SK-N-SH (cell line): ENCODE results near the gene WDR82. TPM values are rescaled to one million over a fixed set of nuclear protein-coding genes. Genes with fewer than 3 reads are reported as not detected.

ENCODE experiments used
- CTCF ChIA-PET: fragments of 300-600, 350-600 bp; formaldehyde crosslinking; extraction: SDS; loops from one replicate; lab custom pipeline; 2021; lab: Yijun Ruan, JAX
- POLR2A ChIA-PET: fragments of 350-600 bp; sonication (Branson Sonifier 250); formaldehyde crosslinking; extraction: SDS; loops from one replicate; lab custom pipeline; 2020; ENCODE audit warnings: antibody characterized with exemption, inconsistent platforms; lab: Yijun Ruan, JAX
- DNase-seq: peaks from one replicate; pipeline ENCODE4 v3.0.0; 2012
- H2AFZ ChIP-seq: fragments of 200-600 bp; sonication (generic); 2 replicates; pipeline ENCODE4 v1.8.1; 2016; ENCODE audit warnings: antibody characterized with exemption, mild to moderate bottlenecking, low read depth
- H3F3A ChIP-seq: fragments of 200-600 bp; sonication (generic); replicated peaks from 2 replicates; pipeline ENCODE3; 2016; ENCODE audit warnings: antibody characterized with exemption, mild to moderate bottlenecking; ENCODE audit not compliant: insufficient read depth
- H3K27ac ChIP-seq, 2 experiments: fragments of 200-500 bp in 1 of 2; fragments of 200-600 bp in 1 of 2; sonication (Bioruptor generic) in 1 of 2; sonication (generic), shearing (Covaris generic) in 1 of 2; 2 replicates each; pipeline versions ENCODE4 v1.5.1 to v1.6.1; 2014 to 2016; ENCODE audit warnings: low read depth in 2 of 2, inconsistent platforms in 1 of 2, low read length in 1 of 2, mild to moderate bottlenecking in 1 of 2, mixed read lengths in 1 of 2
- H3K27me3 ChIP-seq: fragments of 200-600 bp; sonication (generic), shearing (Covaris generic); 2 replicates; pipeline ENCODE4 v1.6.1; 2016; ENCODE audit warnings: mixed run types; ENCODE audit not compliant: insufficient read depth
- H3K36me3 ChIP-seq, 2 experiments: fragments of 200-500 bp in 1 of 2; fragments of 200-600 bp in 1 of 2; sonication (Bioruptor generic) in 1 of 2; sonication (generic) in 1 of 2; replicated peaks in 1 of 2; 2 replicates each; pipeline versions ENCODE3 to v1.5.1; 2014 to 2016; ENCODE audit warnings: low read length in 1 of 2, mild to moderate bottlenecking in 1 of 2; ENCODE audit not compliant: insufficient read depth in 2 of 2, control insufficient read depth in 1 of 2
- H3K4me1 ChIP-seq, 2 experiments: fragments of 200-500 bp in 1 of 2; fragments of 200-600 bp in 1 of 2; sonication (Bioruptor generic) in 1 of 2; sonication (generic), shearing (Covaris generic) in 1 of 2; 2 replicates each; pipeline versions ENCODE4 v1.5.1 to v1.6.1; 2014 to 2016; ENCODE audit warnings: low read depth in 1 of 2, low read length in 1 of 2, mixed run types in 1 of 2; ENCODE audit not compliant: insufficient read depth in 2 of 2, control insufficient read depth in 1 of 2
- H3K4me2 ChIP-seq: fragments of 200-600 bp; sonication (generic), shearing (Covaris generic); 2 replicates; pipeline ENCODE4 v1.6.1; 2017; ENCODE audit warnings: mixed run types
- H3K4me3 ChIP-seq, 2 experiments: fragments of 200-500 bp in 1 of 2; fragments of 200-600 bp in 1 of 2; sonication (Bioruptor generic) in 1 of 2; sonication (generic), shearing (Covaris generic) in 1 of 2; 2 replicates each; pipeline versions ENCODE4 v1.5.1 to v1.8.1; 2014 to 2016; ENCODE audit warnings: low read depth in 2 of 2, inconsistent platforms in 1 of 2, low read length in 1 of 2, mild to moderate bottlenecking in 1 of 2, mixed read lengths in 1 of 2, moderate library complexity in 1 of 2
- H3K79me2 ChIP-seq: fragments of 200-600 bp; sonication (generic); 2 replicates; pipeline ENCODE4 v1.8.1; 2017; ENCODE audit warnings: mild to moderate bottlenecking; ENCODE audit not compliant: insufficient read depth
- H3K9ac ChIP-seq: fragments of 200-600 bp; sonication (generic); 2 replicates; pipeline ENCODE4 v1.6.1; 2017; ENCODE audit warnings: mixed run types
- H3K9me2 ChIP-seq: fragments of 200-600 bp; sonication (generic); 2 replicates; pipeline ENCODE4 v1.6.1; 2017; ENCODE audit warnings: mixed run types
- H3K9me3 ChIP-seq: fragments of 200-600 bp; sonication (generic); 2 replicates; pipeline ENCODE4 v1.6.1; 2017; ENCODE audit warnings: mixed run types, mild to moderate bottlenecking, moderate library complexity
- H4K20me1 ChIP-seq: fragments of 200-600 bp; sonication (generic); 2 replicates; pipeline ENCODE4 v1.6.1; 2017; ENCODE audit warnings: mild to moderate bottlenecking, mixed run types; ENCODE audit not compliant: insufficient read depth
- ELF1 ChIP-seq: IDR thresholded peaks from 2 replicates; pipeline ENCODE4 v1.4.0; 2012
- EP300 ChIP-seq, 2 experiments: IDR thresholded peaks; 2 replicates each; pipeline versions ENCODE4 v1.4.0 to v1.6.1; 2012; ENCODE audit warnings: borderline replicate concordance in 1 of 2, low read depth in 1 of 2, low read length in 1 of 2
- EZH2phosphoT487 ChIP-seq: fragments of 200-600 bp; sonication (generic); IDR thresholded peaks from 2 replicates; pipeline ENCODE4 v1.6.1; 2017; ENCODE audit warnings: low read depth, mixed run types, mild to moderate bottlenecking, antibody characterized with exemption, moderate library complexity, borderline replicate concordance
- FOXJ3 ChIP-seq: sonication (generic); formaldehyde crosslinking; IDR thresholded peaks from 2 replicates; pipeline ENCODE4 v1.5.1; 2020; ENCODE audit warnings: mild to moderate bottlenecking, missing genetic modification reagents
- FOXM1 ChIP-seq: IDR thresholded peaks from 2 replicates; pipeline ENCODE4 v1.4.0; 2012; ENCODE audit warnings: low read depth, mild to moderate bottlenecking
- JUND ChIP-seq: IDR thresholded peaks from 2 replicates; pipeline ENCODE4 v1.4.0; 2012
- MEF2A ChIP-seq: IDR thresholded peaks from 2 replicates; pipeline ENCODE4 v1.4.0; 2012; ENCODE audit warnings: low read depth, borderline replicate concordance
- MXI1 ChIP-seq: IDR thresholded peaks from 2 replicates; pipeline ENCODE4 v1.6.1; 2012; ENCODE audit warnings: mild to moderate bottlenecking, low read depth, low read length, improper control_type of control experiment
- NFIC ChIP-seq: IDR thresholded peaks from 2 replicates; pipeline ENCODE4 v1.4.0; 2012; ENCODE audit warnings: borderline replicate concordance
- NRF1 ChIP-seq: IDR thresholded peaks from 2 replicates; pipeline ENCODE4 v1.6.1; 2012; ENCODE audit warnings: low read depth, mild to moderate bottlenecking, low read length
- POLR2AphosphoS5 ChIP-seq: IDR thresholded peaks from 2 replicates; pipeline ENCODE4 v1.6.1; 2012; ENCODE audit warnings: low read depth, low read length
- RXRA ChIP-seq: IDR thresholded peaks from 2 replicates; pipeline ENCODE4 v1.4.0; 2012; ENCODE audit warnings: low read depth, mild to moderate bottlenecking, borderline replicate concordance
- SMC3 ChIP-seq: IDR thresholded peaks from 2 replicates; pipeline ENCODE4 v1.6.1; 2012; ENCODE audit warnings: low read depth, low read length, improper control_type of control experiment
- TAF1 ChIP-seq: IDR thresholded peaks from 2 replicates; pipeline ENCODE4 v1.6.1; 2012; ENCODE audit warnings: low read depth, mild to moderate bottlenecking, low read length, moderate library complexity, borderline replicate concordance
- TCF12 ChIP-seq: IDR thresholded peaks from 2 replicates; pipeline ENCODE4 v1.4.0; 2012
- TEAD4 ChIP-seq: IDR thresholded peaks from 2 replicates; pipeline ENCODE4 v1.4.0; 2012; ENCODE audit warnings: mild to moderate bottlenecking, borderline replicate concordance; ENCODE audit not compliant: insufficient read depth
- WGBS: methylation state at CpG from one replicate; pipeline ENCODE4 v1.1.6; 2017; ENCODE audit warnings: low lambda C conversion rate; 5-methylcytosine and 5-hydroxymethylcytosine counted together
- polyA plus RNA-seq, 3 experiments: library from polyadenylated mRNA; depleted of rRNA; stranded (reverse); fragments of >200 nt; gene quantifications; 2 replicates each; pipeline ENCODE4 v1.2.3, GENCODE V29; 2012
- TF ChIP-seq, protein P1 (sequence below): fragments of 150-350 bp; IDR thresholded peaks from 2 replicates; pipeline ENCODE4 v1.6.1; 2016; ENCODE audit warnings: mild to moderate bottlenecking, low read depth, low read length
- TF ChIP-seq, protein P2 (sequence below): fragments of 200-600 bp; sonication (generic); IDR thresholded peaks from 2 replicates; pipeline ENCODE4 v1.6.1; 2017; ENCODE audit warnings: antibody characterized with exemption, mild to moderate bottlenecking, moderate library complexity
- TF ChIP-seq, protein P3 (sequence below): IDR thresholded peaks from 2 replicates; pipeline ENCODE4; 2012

Gene WDR82
- polyA plus RNA-seq, 1 of the 3 experiments (the other 2 are of a cell fraction) = 41.2 TPM

DNA sequence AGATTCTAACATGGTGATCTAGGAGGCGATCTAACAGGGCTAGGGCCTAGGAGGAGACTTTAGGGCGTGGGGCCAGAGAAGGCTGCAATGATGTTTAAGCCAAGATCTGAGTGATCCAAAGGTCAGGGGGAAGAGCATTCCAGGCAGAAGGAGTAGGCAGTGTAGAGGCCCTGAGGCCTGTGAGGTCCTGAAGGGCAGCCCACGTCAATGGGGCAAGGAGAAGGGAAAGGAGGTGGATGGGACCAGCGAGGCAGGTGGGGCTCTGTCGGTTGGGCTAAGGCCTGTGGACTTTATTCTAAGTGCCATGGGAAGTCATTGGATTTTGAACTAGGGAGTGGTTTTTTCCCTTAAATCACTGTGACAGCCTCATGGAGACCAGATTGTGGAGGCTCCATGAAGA lies 27.5 kb upstream of the WDR82 start (continued):
- TF ChIP-seq EZH2phosphoT487 = no peak
- TF ChIP-seq, protein P1, sequence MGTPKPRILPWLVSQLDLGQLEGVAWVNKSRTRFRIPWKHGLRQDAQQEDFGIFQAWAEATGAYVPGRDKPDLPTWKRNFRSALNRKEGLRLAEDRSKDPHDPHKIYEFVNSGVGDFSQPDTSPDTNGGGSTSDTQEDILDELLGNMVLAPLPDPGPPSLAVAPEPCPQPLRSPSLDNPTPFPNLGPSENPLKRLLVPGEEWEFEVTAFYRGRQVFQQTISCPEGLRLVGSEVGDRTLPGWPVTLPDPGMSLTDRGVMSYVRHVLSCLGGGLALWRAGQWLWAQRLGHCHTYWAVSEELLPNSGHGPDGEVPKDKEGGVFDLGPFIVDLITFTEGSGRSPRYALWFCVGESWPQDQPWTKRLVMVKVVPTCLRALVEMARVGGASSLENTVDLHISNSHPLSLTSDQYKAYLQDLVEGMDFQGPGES = no peak
- TF ChIP-seq ELF1 = no peak

DNA sequence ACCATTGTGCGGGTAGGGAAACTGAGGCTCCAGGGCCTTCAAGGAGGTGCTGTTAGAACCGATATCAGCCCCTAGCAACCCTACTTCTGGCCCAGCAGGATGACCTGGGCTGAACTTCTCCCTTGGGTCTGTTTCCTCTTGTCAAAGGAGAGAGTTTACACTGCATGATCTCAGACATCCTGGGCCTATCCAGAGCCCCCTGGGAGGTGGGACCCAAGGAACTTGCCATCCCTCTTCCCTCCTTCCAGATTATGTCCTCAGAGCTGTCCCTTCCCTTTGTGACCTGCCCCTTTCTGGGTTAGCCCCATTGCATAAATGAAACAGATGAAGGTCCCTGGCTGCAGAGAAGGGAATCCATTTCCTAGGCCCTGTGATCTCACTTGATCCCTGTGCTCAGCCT lies 25.4 kb upstream of the WDR82 start:
- CTCF ChIA-PET = interaction anchor here (1.5 kb wide), 1 partner anchor 36 kb away, joined by 5 read pairs; no protein-coding TSS in a partner anchor
- Histone ChIP-seq H3K4me1 (peaks cover 17 to 77% of the 10 kb centered on the region in 2 experiments; a peak in 2 of 4 replicates), H4K20me1 (no peaks in the 10 kb centered on the region), H3K4me2 (no peak overlapping the region), H3K27ac (no peak overlapping the region), H3K36me3 (no peaks in the 10 kb centered on the region), H3K79me2 (no peaks in the 10 kb centered on the region), H3K27me3 (no peaks in the 10 kb centered on the region), H3F3A (peaks cover 5% of the 10 kb centered on the region), H3K9me3 (no peaks in the 10 kb centered on the region), H2AFZ (no peak overlapping the region), H3K9me2 (no peaks in the 10 kb centered on the region), H3K4me3 (no peak overlapping the region), H3K9ac (no peak overlapping the region)
- no peak for TF ChIP-seq NFIC
- no peak for TF ChIP-seq ELF1
- no peak for TF ChIP-seq POLR2AphosphoS5
- POLR2A ChIA-PET = no interaction called here
- no peak for DNase-seq
- 74% methylated on average over 2 of the region's 2 CpGs for WGBS

DNA sequence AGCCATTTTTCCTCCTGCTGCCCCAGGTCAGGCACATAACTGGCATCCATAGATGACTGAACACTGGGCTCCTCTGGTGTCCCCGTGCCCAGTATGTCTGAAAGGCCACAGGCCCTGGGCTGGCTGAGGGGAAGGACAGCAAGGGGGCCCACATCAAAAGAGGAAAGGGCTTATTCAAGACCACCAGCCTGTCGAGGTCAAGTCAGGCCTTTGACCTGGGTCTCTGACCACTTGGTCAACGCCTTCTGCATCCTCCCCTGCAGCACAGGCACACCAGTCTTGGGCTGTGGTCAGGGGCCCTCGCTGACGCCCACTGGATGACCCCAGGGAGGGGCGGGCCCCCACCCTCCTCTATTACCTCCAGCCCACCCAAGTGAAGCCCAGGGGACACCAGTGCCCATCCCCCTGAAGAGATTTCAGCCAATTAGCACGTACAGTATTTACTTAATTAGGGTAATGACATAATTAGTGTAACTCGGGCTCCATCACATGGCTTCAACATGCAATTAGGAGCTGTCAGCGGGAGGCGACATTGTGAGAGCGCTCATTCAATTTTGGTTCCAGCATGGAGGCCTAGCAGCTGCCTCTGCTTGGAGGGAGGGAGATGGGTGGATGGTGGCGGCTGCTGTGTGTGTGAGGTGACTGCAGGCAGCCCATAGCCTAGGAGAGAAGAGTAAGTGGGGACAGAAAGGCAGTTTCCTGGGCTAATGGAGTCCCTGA lies 24.1 kb upstream of the WDR82 start:
- Histone ChIP-seq H3K4me1 (peaks cover 17 to 76% of the 10 kb centered on the region in 2 experiments; a peak in 2 of 4 replicates), H3K4me3 (no peak overlapping the region), H3K9ac (no peak overlapping the region), H4K20me1 (no peaks in the 10 kb centered on the region), H3K9me2 (no peaks in the 10 kb centered on the region), H2AFZ (no peak overlapping the region), H3F3A (peaks cover 5% of the 10 kb centered on the region), H3K4me2 (no peak overlapping the region), H3K27ac (no peak overlapping the region; a peak in 1 of 4 replicates), H3K27me3 (no peaks in the 10 kb centered on the region), H3K9me3 (no peaks in the 10 kb centered on the region), H3K36me3 (no peaks in the 10 kb centered on the region), H3K79me2 (no peaks in the 10 kb centered on the region)
- WGBS = 97% methylated on average over 9 of the region's 12 CpGs
- CTCF ChIA-PET = interaction anchor here (1.5 to 3.6 kb wide), 2 partner anchors 12 to 145 kb away, joined by 5 to 23 read pairs; no protein-coding TSS in a partner anchor
- DNase-seq = no peak
- POLR2A ChIA-PET = no interaction called here
- TF ChIP-seq EP300 (IDR thresholded peaks at IDR 0.05; ENCODE audit: borderline replicate concordance in 1 of 2, low read depth in 1 of 2, low read length in 1 of 2) (no peak), SMC3 (no peak), TEAD4 (no peak), FOXM1 (no peak), JUND (no peak), RXRA (no peak), TAF1 (no peak), NRF1 (no peak), FOXJ3 (CRISPR knock-in tag) (no peak), MXI1 (no peak), MEF2A (no peak), POLR2AphosphoS5 (no peak), TCF12 (no peak)
- TF ChIP-seq, protein P2, sequence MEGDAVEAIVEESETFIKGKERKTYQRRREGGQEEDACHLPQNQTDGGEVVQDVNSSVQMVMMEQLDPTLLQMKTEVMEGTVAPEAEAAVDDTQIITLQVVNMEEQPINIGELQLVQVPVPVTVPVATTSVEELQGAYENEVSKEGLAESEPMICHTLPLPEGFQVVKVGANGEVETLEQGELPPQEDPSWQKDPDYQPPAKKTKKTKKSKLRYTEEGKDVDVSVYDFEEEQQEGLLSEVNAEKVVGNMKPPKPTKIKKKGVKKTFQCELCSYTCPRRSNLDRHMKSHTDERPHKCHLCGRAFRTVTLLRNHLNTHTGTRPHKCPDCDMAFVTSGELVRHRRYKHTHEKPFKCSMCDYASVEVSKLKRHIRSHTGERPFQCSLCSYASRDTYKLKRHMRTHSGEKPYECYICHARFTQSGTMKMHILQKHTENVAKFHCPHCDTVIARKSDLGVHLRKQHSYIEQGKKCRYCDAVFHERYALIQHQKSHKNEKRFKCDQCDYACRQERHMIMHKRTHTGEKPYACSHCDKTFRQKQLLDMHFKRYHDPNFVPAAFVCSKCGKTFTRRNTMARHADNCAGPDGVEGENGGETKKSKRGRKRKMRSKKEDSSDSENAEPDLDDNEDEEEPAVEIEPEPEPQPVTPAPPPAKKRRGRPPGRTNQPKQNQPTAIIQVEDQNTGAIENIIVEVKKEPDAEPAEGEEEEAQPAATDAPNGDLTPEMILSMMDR = no peak
- TF ChIP-seq, protein P1 = no peak
- TF ChIP-seq, protein P3, sequence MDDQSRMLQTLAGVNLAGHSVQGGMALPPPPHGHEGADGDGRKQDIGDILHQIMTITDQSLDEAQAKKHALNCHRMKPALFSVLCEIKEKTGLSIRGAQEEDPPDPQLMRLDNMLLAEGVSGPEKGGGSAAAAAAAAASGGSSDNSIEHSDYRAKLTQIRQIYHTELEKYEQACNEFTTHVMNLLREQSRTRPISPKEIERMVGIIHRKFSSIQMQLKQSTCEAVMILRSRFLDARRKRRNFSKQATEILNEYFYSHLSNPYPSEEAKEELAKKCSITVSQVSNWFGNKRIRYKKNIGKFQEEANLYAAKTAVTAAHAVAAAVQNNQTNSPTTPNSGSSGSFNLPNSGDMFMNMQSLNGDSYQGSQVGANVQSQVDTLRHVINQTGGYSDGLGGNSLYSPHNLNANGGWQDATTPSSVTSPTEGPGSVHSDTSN = no peak
